T-cell (primary cell): ENCODE results near the gene GPBP1L1. TPM values are rescaled to one million over a fixed set of nuclear protein-coding genes. Genes with fewer than 3 reads are reported as not detected.

Source experiments
- ATAC-seq, 4 experiments: fragments of 200-7000 bp in 3 of 4; fragments of 150-1000 bp in 1 of 4; cut with Tn5 transposase; replicated peaks in 1 of 4; 1 replicate in 3 of 4; 2 replicates in 1 of 4; pipeline ENCODE4 v1.10.0; 2021; ENCODE audit warnings: moderate library complexity in 3 of 4, mild to moderate bottlenecking in 2 of 4, moderate number of reproducible peaks in 1 of 4
- CTCF ChIA-PET, 2 donors: fragments of 300-600 bp; sonication (Branson Sonifier 250); formaldehyde crosslinking; loops; one replicate each; lab custom pipeline; 2022; ENCODE audit warnings: antibody characterized with exemption in 2 of 2; lab: Charles Lee
- POLR2A ChIA-PET, 2 donors: fragments of 300-600 bp; sonication (Branson Sonifier 250); formaldehyde crosslinking; loops; one replicate each; lab custom pipeline; 2022; ENCODE audit warnings: antibody characterized with exemption in 2 of 2; lab: Charles Lee
- DNase-seq, 35 experiments: peaks; one replicate each; pipeline versions ENCODE4 v3.0.0 to v3.0.0-alpha.2; 2013 to 2023
- H3K27ac ChIP-seq: one replicate; pipeline ENCODE4 v1.5.1; 2013; ENCODE audit warnings: low read length
- H3K27me3 ChIP-seq, 2 experiments: replicated peaks in 1 of 2; 1 replicate in 1 of 2; 2 replicates in 1 of 2; pipeline versions ENCODE4 v1.6.1 to v1.7.0; 2013; ENCODE audit warnings: low read length in 1 of 2, mixed read lengths in 1 of 2; ENCODE audit not compliant: control insufficient read depth in 2 of 2, insufficient read depth in 2 of 2; ENCODE audit errors: extremely low read depth in 1 of 2
- H3K36me3 ChIP-seq, 2 donors: 1 replicate in 1 of 2; 2 replicates in 1 of 2; pipeline versions ENCODE4 v1.6.1 to v1.7.0; 2013; ENCODE audit warnings: low read length in 1 of 2; ENCODE audit not compliant: control insufficient read depth in 2 of 2, insufficient read depth in 1 of 2; ENCODE audit errors: extremely low read depth in 1 of 2
- H3K4me1 ChIP-seq, 2 experiments: 1 replicate in 1 of 2; 2 replicates in 1 of 2; pipeline versions ENCODE4 v1.6.1 to v1.7.0; 2013; ENCODE audit warnings: low read length in 2 of 2, mixed read lengths in 1 of 2; ENCODE audit not compliant: insufficient read depth in 2 of 2, control insufficient read depth in 1 of 2; ENCODE audit errors: extremely low read depth in 1 of 2
- H3K4me3 ChIP-seq, 2 donors: 1 replicate in 1 of 2; 2 replicates in 1 of 2; pipeline versions ENCODE4 v1.5.1 to v1.7.0; 2013; ENCODE audit warnings: mild to moderate bottlenecking in 2 of 2, low read length in 1 of 2, moderate library complexity in 1 of 2; ENCODE audit not compliant: control insufficient read depth in 1 of 2; ENCODE audit errors: extremely low read depth in 1 of 2
- H3K9me3 ChIP-seq: 2 replicates; pipeline ENCODE4 v1.7.0; 2013
- H3K27ac Mint-ChIP-seq, 2 donors: one replicate each; pipeline ENCODE4 v1.8.0; 2020 to 2021; ENCODE audit warnings: mild to moderate bottlenecking in 2 of 2, mixed read lengths in 2 of 2
- H3K27me3 Mint-ChIP-seq, 2 donors: one replicate each; pipeline ENCODE4 v1.8.0; 2021 to 2022; ENCODE audit warnings: mixed read lengths in 2 of 2
- H3K36me3 Mint-ChIP-seq: one replicate; pipeline ENCODE4 v1.8.0; 2021; ENCODE audit warnings: mixed read lengths
- H3K4me1 Mint-ChIP-seq, 3 donors: one replicate each; pipeline ENCODE4 v1.8.0; 2020 to 2022; ENCODE audit warnings: mixed read lengths in 3 of 3, mild to moderate bottlenecking in 1 of 3
- H3K4me3 Mint-ChIP-seq, 3 donors: one replicate each; pipeline ENCODE4 v1.8.0; 2020 to 2022; ENCODE audit warnings: mild to moderate bottlenecking in 3 of 3, mixed read lengths in 3 of 3, moderate library complexity in 3 of 3
- H3K9me3 Mint-ChIP-seq, 3 donors: one replicate each; pipeline ENCODE4 v1.8.0; 2020 to 2022; ENCODE audit warnings: mixed read lengths in 3 of 3
- WGBS: methylation state at CpG from one replicate; pipeline ENCODE4 v1.1.5; 2013; ENCODE audit warnings: missing lambda C conversion rate; ENCODE audit not compliant: insufficient coverage; 5-methylcytosine and 5-hydroxymethylcytosine counted together
- total RNA-seq, 35 experiments: library from RNA in 6 of 35; stranded (reverse) in 6 of 35; fragments of 120-200 nt in 1 of 35; gene quantifications; one replicate each; pipeline versions ENCODE4 v1.2.1 to v1.2.4 and lab custom pipeline; 2013 to 2026

Gene GPBP1L1
- total RNA-seq, 5 donors from 2014 or later (not counting 1 experiment from before 2014, with no cell fraction given): 124 to 155 (median 151) TPM

DNA sequence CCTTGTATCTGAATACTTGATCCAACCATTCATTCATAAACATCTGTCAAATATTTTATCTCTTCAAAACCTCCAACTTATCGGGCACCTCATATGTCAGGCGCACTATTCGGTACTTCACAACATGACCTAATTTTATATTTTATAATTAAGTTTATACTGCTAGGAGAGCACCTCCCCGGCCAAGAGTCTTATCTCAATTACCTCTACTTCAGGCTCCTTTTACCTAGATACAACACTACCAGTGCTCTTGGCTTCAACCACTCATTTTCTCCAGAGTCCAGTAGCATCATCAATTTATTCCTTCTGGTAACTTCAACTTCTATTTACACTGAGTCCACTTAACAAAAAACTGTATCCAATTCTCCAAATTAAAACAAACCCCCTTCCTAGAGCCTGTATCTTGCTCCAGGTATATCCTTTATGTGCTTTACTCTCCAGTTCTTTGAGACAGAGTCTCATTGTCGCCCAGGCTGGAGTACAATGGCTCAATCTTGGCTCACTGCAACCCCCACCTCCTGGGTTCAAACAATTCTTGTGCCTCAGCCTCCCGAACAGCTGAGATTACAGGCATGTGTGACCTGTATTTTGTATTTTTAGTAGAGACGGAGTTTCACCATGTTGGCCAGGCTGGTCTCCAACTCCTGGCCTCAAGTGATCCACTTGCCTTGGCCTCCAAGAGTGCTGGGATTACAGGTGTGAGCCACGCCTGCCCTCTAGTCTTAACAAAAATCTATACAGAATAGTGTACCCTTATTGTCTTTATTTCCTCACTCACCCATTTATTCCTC is 18.8 kb downstream of the GPBP1L1 start:
- Mint-ChIP-seq H3K27me3 (no peaks in the 10 kb centered on the region), H3K36me3 (peaks cover 9% of the 10 kb centered on the region), H3K27ac (peak overlapping the region in 1 of 2 donors; percentile 12), H3K4me1 (peaks cover 65 to 68% (median 68%) of the 10 kb centered on the region in 3 donors), H3K4me3 (no peak overlapping the region), H3K9me3 (no peaks in the 10 kb centered on the region)
- Histone ChIP-seq H3K27ac (no peak overlapping the region), H3K4me3 (no peak overlapping the region), H3K9me3 (no peaks in the 10 kb centered on the region), H3K4me1 (peaks cover 2 to 18% of the 10 kb centered on the region in 2 experiments), H3K36me3 (peaks cover 0 to 8% of the 10 kb centered on the region in 2 donors), H3K27me3 (no peaks in the 10 kb centered on the region)
- ChIA-PET CTCF (interaction anchor here in 1 of 2 donors (0.5 kb wide), 1 partner anchor 9 kb away, joined by 5 read pairs; no protein-coding TSS in a partner anchor), POLR2A (no interaction called here)
- ATAC-seq: no peak
- 100% methylated on average over 2 of the region's 8 CpGs for WGBS
- no peak for DNase-seq

DNA sequence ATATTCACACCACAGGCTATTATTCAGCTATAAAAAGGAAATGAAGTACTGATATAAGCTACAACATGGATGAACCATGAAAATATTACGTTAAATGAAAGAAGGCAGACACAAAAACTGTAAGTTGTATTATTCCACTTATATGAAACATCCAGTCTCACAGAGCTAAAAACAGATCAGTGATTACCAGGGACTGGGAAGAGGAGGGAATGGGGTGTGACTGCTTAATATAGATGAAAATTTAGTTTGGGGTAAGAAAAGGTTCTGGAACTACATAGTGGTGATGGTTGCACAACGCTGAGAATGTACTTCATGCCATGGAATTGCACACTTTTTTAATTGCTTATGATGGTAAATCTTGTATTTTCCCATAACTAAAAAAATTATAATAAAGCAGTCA is 19.5 kb downstream of the GPBP1L1 start:
- Mint-ChIP-seq H3K9me3 (no peaks in the 10 kb centered on the region), H3K4me3 (no peak overlapping the region), H3K36me3 (peaks cover 9% of the 10 kb centered on the region), H3K27ac (peak overlapping the region in 1 of 2 donors; percentile 1), H3K27me3 (no peaks in the 10 kb centered on the region), H3K4me1 (peaks cover 66 to 69% (median 68%) of the 10 kb centered on the region in 3 donors)
- Histone ChIP-seq H3K36me3 (peaks cover 0 to 8% of the 10 kb centered on the region in 2 donors), H3K27me3 (no peaks in the 10 kb centered on the region), H3K9me3 (no peaks in the 10 kb centered on the region), H3K27ac (no peak overlapping the region), H3K4me3 (no peak overlapping the region), H3K4me1 (peaks cover 2 to 18% of the 10 kb centered on the region in 2 experiments)
- POLR2A ChIA-PET: no interaction called here
- ATAC-seq: no peak
- DNase-seq: no peak
- no CpG with 5 or more reads among the region's 2 CpGs for WGBS
- CTCF ChIA-PET: interaction anchor here in 1 of 2 donors (0.5 kb wide), 1 partner anchor 10 kb away, joined by 5 read pairs; no protein-coding TSS in a partner anchor

DNA sequence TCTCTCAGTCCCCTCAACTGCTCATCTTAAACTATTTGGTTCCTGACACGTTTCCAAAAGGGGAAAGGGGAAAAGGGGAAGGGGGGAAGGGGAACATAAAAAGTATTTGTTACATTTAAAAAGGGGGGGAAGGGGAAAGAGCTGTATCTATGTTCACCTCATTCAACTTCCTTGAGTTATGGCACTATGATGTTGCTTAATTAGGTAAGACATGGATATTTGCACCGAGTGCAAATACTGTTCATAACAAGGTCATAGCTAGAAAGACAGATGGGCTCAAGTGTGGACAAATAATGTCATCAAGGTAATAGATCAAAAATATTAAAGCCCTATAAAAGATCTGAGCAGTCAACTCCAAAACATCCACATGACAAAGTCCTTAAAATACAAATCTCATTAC is 26.0 kb downstream of the GPBP1L1 start:
- Mint-ChIP-seq H3K36me3 (peaks cover 41% of the 10 kb centered on the region), H3K27ac (no peak overlapping the region), H3K4me1 (peaks cover 16 to 20% (median 18%) of the 10 kb centered on the region in 3 donors), H3K9me3 (no peaks in the 10 kb centered on the region), H3K27me3 (no peaks in the 10 kb centered on the region), H3K4me3 (no peak overlapping the region)
- no peaks in the 10 kb centered on the region for H3K27me3 ChIP-seq
- no peak overlapping the region for H3K27ac ChIP-seq
- POLR2A ChIA-PET: interaction anchor here in 1 of 2 donors (0.7 kb wide), 1 partner anchor 752 kb away, joined by 13 read pairs; no protein-coding TSS in a partner anchor
- H3K4me3 ChIP-seq: no peak overlapping the region
- no CpG with 5 or more reads among the region's 2 CpGs for WGBS
- CTCF ChIA-PET: no interaction called here
- peaks cover 0 to 3% of the 10 kb centered on the region in 2 experiments for H3K4me1 ChIP-seq
- H3K36me3 ChIP-seq: peaks cover 4 to 58% of the 10 kb centered on the region in 2 donors
- H3K9me3 ChIP-seq: no peaks in the 10 kb centered on the region
- DNase-seq (no peak), ATAC-seq (no peak)

DNA sequence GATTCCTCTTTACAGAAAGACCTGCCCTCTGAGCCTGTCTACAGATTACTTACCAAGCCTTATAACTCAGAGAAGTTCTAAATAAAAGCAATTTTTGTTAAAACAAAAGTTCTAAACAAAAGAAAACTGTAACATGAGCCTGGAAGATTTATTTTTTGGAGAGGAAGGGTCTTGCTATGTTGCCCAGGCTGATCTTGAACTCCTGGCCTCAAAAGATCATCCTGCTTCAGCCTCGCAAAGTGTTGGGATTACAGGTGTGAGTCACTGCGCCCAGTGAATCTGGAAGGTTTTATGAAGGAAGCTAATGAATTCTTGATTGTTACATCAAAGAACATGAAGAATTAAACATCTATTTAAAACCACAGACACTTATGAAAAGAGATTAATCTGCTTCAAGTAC is 27.1 kb downstream of the GPBP1L1 start:
- Mint-ChIP-seq H3K4me3 (no peak overlapping the region), H3K27me3 (no peaks in the 10 kb centered on the region), H3K27ac (no peak overlapping the region), H3K9me3 (no peaks in the 10 kb centered on the region), H3K4me1 (peaks cover 13 to 20% (median 17%) of the 10 kb centered on the region in 3 donors), H3K36me3 (peaks cover 47% of the 10 kb centered on the region)
- POLR2A ChIA-PET: interaction anchor here in 1 of 2 donors (0.6 kb wide), 1 partner anchor 912 kb away, joined by 3 read pairs; no protein-coding TSS in a partner anchor
- WGBS: no CpG with 5 or more reads among the region's 2 CpGs
- ATAC-seq: no peak
- no peaks in the 10 kb centered on the region for H3K27me3 ChIP-seq
- H3K4me3 ChIP-seq: no peak overlapping the region
- H3K9me3 ChIP-seq: no peaks in the 10 kb centered on the region
- CTCF ChIA-PET: no interaction called here
- H3K36me3 ChIP-seq: peaks cover 7 to 68% of the 10 kb centered on the region in 2 donors
- no peak overlapping the region for H3K27ac ChIP-seq
- no peak for DNase-seq
- H3K4me1 ChIP-seq: peaks cover 0 to 3% of the 10 kb centered on the region in 2 experiments

DNA sequence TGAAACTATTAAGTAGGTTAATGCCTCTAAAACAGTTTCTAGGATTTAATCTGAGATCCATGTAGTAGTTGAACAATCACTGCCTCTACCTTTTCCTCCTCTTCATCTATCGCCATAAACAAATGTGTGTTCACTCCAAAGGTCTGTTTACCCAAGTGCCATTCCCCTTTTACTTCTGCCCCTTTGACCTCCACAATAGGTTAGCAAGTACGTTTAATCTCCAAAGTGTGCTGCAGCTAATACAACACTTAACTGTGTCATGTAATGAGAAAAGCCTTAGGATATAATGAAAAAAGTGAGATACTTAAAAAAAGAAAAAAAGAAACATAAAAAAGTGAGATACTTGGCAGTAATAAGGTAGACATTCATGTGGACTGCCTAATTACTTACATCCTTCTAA is 28.2 kb downstream of the GPBP1L1 start:
- H3K36me3 Mint-ChIP-seq: peaks cover 47% of the 10 kb centered on the region
- no peaks in the 10 kb centered on the region for H3K4me1 ChIP-seq
- H3K9me3 Mint-ChIP-seq: no peaks in the 10 kb centered on the region
- no peaks in the 10 kb centered on the region for H3K27me3 Mint-ChIP-seq
- H3K27me3 ChIP-seq: no peaks in the 10 kb centered on the region
- DNase-seq (no peak), ATAC-seq (no peak)
- WGBS: no CpG with 5 or more reads among the region's 2 CpGs
- POLR2A ChIA-PET: no interaction called here
- no peak overlapping the region for H3K27ac ChIP-seq
- no peak overlapping the region for H3K4me3 ChIP-seq
- H3K27ac Mint-ChIP-seq: peak overlapping the region in 1 of 2 donors; percentile 5
- no peak overlapping the region for H3K4me3 Mint-ChIP-seq
- H3K4me1 Mint-ChIP-seq: peaks cover 9 to 12% (median 11%) of the 10 kb centered on the region in 3 donors
- H3K36me3 ChIP-seq: peaks cover 10 to 73% of the 10 kb centered on the region in 2 donors
- CTCF ChIA-PET: interaction anchor here in 1 of 2 donors (1.2 kb wide), 1 partner anchor 13 kb away, joined by 5 read pairs; no protein-coding TSS in a partner anchor
- no peaks in the 10 kb centered on the region for H3K9me3 ChIP-seq

DNA sequence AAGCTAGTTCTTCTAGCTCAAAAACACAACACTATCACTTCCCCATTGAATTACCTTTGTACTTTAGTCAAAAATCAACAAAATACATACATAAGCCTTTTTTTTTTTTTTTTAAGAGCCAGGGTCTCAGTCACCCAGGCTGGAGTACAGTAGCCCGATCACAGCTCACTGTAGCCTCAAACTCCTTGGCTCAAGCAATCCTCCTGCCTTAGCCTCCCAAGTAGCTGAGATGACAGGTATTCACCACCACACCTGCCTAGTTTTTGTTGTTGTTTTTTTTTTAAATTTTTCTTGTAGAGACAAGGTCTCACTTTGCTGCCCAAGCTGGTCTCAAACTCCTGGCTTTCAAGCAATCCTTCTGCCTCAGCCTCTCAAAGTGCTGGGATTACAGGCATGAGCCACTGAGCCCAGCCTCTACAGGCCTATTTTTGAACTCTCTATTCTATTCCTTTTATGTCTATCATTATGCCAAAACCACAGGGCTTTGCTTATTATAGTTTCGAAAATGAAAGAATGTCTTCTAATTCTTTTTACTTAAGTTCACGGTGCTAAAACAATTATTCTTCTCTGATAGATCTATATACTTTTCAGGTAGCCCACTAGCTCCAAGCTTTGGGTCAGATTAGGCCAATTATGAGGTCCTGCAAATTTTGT is 29.6 kb downstream of the GPBP1L1 start:
- ChIA-PET POLR2A (interaction anchor here in 1 of 2 donors (0.6 kb wide), 1 partner anchor 91 kb away, joined by 7 read pairs; no protein-coding TSS in a partner anchor), CTCF (no interaction called here)
- Histone ChIP-seq H3K4me1 (no peaks in the 10 kb centered on the region), H3K27me3 (no peaks in the 10 kb centered on the region), H3K27ac (no peak overlapping the region), H3K36me3 (peaks cover 12 to 82% of the 10 kb centered on the region in 2 donors), H3K9me3 (no peaks in the 10 kb centered on the region), H3K4me3 (no peak overlapping the region)
- DNase-seq: no peak
- Mint-ChIP-seq H3K27ac (no peak overlapping the region), H3K4me3 (no peak overlapping the region), H3K27me3 (no peaks in the 10 kb centered on the region), H3K9me3 (no peaks in the 10 kb centered on the region), H3K36me3 (peaks cover 59% of the 10 kb centered on the region), H3K4me1 (peaks cover 0 to 2% (median under 1%) of the 10 kb centered on the region in 3 donors)
- no CpG with 5 or more reads among the region's 3 CpGs for WGBS
- no peak for ATAC-seq
